Umbilical cord (tissue), 2 donors: ENCODE results near the gene ELMO1. TPM values are rescaled to one million over a fixed set of nuclear protein-coding genes. Genes with fewer than 3 reads are reported as not detected.

Experiments
- DNase-seq: peaks from one replicate; pipeline ENCODE4 v3.0.0-alpha.2; 2015; ENCODE audit warnings: low spot score
- total RNA-seq: library from RNA; depleted of rRNA; stranded (reverse); fragments of >200 nt; gene quantifications from one replicate; pipeline ENCODE4 v1.2.3, GENCODE V29; 2014; ENCODE audit warnings: low replicate concordance; ENCODE audit not compliant: insufficient read depth

Gene ELMO1
- total RNA-seq, 1 donor from 2014 or later: 69.6 TPM

DNA sequence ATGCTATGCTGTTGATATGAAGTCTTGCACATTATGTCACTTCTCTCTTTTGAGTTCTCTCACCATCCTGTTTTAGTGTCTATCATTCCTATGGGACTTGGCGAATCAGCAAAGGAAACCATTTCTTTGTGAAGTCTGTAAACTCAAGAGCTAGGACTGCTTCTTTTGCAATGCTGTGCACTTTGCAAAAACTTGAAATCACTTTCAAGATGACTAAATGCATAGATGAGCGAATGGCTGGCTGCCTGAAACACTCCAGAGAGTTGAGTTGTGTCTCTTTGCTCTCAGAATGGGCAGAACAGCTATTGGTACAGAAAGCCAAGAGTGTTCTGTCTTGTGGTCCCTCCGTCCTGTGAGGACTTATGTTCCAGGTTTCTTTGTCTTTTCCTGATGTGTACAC is 18.3 kb upstream of the ELMO1 start:
- DNase-seq: no peak

DNA sequence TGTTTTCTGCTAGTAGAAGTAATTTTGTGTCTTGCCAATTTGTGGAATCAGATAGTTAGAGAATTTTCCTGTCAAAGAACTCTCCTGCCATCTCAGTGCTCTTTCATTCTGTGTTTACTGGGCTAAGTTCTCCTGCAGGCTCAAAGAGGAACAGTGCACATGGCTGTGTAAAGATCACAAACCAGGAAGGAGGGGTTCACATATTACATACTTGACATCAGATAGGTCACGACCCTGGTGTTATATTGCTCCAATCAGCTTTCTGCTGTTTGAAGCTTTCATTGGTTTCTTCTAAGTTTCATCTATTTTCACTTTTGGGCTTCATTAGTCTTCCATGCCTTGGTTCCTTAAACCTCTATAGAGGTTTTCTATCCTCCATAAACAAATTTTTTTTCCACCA is 13.5 kb upstream of the ELMO1 start:
- DNase-seq: no peak

DNA sequence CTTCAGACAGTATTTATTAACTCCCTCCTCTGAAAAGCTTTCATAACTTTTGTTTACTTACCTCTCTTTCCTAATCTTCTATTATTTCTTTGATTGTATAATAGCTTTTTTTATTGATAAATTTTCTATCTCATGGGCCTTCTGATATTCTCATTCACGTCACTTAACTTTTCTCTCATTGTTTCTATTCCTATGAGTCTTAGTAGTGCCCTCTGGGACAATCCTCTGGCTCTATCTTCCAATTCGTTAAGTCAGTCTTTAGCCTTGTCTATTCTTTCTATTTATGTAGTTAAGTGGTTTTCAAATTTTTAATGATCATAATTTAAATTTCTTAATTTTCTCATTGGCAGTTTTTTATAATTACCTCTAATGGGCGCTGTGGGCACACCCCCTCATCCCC is 6.4 kb upstream of the ELMO1 start:
- DNase-seq: no peak

DNA sequence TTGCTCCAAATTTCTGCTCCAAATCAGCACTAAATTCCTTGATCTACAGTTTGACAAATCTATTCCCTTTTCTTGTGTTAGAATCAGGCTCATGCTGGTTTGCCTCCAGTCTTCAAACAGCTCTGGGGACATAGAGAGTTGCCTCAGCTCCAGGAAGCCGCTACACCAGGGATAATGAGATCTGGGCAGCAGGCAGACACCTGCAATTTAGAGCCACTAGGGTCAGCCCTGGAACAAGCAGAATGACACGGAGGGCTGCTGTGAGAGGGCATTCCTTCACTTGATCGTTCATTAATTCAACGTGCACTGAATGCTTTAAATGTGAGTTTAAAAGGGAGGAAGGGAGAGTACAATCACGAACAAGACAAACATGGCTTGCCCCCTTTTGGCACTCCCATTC is 3.7 kb upstream of the ELMO1 start:
- DNase-seq: no peak

- no peak for DNase-seq
Measured at GRCh38 chr7:37450035-37450434, 1.4 kb upstream of the ELMO1 start.

DNA sequence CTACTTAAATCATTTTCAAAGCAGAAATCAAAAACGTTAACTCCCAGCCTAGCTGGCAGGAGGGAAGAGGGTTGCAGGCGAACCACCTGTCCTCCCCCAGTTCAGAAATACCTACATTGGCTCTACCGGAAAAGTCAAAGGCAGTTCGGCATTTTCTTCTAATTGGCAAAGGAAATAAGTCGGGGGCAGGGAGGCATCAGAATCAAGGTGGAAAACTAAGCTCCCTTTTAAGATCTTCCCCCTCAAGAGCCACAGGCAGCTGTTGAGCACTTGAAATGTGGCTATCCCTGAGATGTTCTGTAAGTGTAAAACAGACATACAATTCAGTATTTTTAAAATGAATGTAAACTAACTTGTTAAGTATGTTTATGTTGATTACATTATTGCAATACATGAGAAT is 957 bp upstream of the ELMO1 start:
- DNase-seq: no peak

GRCh38 chr7:37448011-37448635 is 541 bp downstream of the ELMO1 start:
- no peak for DNase-seq

GRCh38 chr7:37446371-37446770 is 2.3 kb downstream of the ELMO1 start:
- no peak for DNase-seq

- DNase-seq: no peak
Measured at GRCh38 chr7:37445790-37446189, 2.9 kb downstream of the ELMO1 start.

- peak; percentile 79 for DNase-seq
Measured at GRCh38 chr7:37445064-37445723, 3.5 kb downstream of the ELMO1 start.

GRCh38 chr7:37443627-37444026 is 5.0 kb downstream of the ELMO1 start:
- DNase-seq: no peak

GRCh38 chr7:37442268-37442667 is 6.4 kb downstream of the ELMO1 start:
- DNase-seq: no peak

DNA sequence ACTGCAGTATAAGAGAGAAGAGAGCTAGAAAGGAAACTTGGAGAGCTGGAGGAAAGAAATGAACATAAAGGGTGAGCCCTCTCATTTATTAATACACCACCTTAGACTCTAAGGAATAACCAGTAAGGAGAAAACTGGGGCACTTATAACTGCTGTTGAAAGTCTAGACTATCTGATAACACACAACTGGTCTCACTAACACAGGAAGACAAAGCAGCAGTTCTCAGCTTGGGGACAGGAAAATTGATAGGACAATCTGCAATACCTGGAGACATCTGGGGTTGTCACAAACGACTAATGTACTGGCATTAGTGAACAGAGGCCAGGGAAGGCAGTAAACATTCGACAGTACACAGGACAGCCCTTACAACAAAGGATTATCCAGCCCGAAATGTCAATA is 6.8 kb downstream of the ELMO1 start:
- DNase-seq: no peak

DNA sequence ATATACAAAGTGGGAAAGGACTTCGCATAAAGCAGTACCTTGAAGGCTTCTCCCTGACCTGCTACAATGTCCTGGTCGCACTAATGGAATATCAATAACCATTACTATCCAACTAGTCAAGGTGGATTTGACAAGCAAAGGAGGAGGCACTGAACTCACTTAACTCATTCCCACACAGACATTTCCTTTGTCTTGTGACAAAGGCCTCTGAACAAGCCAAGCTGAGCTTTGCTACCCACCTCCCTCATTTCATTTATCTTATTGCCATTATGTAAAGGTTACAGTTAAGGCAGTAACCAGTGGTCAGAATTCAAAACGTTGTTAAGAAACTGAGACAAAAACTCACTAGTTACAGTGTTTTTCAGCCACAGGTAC is 7.3 kb downstream of the ELMO1 start:
- DNase-seq: no peak

DNA sequence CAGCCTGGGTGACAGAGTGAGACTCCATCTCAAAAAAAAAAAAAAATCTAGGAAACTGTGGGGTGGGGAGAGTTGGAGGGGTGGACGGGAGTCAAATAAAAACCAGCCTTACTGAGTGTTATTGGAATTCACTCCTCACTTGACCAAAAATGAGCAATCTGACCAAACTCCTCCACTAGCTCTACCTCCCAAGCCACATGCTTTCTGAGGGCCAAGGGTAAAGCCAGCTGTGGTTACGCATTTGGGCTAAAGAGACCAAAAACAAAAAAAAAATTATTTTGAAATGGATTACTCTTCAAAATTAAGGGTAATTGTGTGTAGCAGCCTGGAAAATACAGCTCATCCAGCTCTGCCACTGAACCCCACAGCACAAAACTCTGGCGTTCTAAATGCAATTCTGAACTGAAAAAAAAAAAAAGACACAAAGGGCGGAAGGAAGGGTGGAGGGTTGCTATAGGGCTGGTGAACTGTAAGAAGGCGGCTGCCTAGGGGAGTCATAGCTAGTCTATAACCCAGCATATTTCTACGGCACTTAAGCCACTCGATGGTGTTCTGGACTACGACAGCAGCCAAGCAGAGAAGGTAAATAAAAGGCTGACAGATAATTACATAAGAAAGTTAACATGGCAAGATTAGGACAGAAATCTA is 7.8 kb downstream of the ELMO1 start:
- peak; percentile 61 for DNase-seq

DNA sequence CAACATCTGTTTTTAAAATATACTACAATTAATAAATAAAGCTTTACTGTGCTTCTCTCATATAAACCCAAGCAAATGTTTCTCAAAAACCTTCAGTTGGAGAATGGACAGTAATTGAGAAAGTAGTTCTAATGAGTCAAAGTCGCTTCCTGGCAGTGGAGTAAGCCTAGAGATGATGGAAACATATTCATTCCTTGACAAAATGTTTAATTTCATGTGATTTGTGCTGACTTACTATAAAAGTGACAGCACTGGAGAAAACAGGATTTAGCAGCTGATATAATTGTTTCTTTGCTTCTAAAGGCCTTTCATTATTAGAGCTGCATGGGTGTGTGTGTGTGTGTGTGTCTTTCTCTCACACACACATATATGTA is 9.0 kb downstream of the ELMO1 start:
- no peak for DNase-seq

GRCh38 chr7:37438906-37439652 is 9.6 kb downstream of the ELMO1 start:
- DNase-seq: no peak

DNA sequence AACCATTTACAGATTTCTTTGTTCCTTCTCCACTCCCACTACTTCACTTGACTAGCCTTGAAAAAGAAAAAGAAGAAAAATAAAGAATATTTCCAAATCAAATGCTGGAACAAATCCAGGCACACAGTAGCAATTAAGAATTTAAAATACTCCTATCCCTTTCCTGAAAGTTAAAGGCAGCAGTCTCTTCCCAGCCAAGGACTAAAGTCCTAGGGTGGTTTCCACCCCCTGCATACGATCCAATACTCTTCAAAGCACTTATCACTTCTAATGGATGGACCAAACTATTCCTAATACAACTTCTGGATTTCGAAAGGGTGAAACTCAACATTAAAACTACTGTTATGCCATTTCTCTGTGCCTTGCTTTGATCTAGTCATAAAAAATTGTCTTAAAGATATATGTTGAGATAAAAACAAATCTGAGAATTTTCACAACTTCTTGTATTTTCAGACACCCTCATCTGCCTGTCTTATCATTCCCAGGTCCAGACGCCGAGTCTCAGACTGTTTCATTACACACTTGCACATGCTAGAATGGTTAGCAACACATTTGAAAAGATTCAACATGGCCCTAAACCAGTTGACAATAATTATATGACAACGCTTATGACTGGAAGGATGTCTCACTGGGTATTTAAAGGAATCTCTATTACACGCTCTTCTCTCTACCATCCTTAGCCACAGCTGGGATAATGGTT is 13.4 kb downstream of the ELMO1 start:
- DNase-seq: no peak

- no peak for DNase-seq
Measured at GRCh38 chr7:37434529-37434928, 14.1 kb downstream of the ELMO1 start.

GRCh38 chr7:37433166-37433565 is 15.5 kb downstream of the ELMO1 start:
- no peak for DNase-seq

DNA sequence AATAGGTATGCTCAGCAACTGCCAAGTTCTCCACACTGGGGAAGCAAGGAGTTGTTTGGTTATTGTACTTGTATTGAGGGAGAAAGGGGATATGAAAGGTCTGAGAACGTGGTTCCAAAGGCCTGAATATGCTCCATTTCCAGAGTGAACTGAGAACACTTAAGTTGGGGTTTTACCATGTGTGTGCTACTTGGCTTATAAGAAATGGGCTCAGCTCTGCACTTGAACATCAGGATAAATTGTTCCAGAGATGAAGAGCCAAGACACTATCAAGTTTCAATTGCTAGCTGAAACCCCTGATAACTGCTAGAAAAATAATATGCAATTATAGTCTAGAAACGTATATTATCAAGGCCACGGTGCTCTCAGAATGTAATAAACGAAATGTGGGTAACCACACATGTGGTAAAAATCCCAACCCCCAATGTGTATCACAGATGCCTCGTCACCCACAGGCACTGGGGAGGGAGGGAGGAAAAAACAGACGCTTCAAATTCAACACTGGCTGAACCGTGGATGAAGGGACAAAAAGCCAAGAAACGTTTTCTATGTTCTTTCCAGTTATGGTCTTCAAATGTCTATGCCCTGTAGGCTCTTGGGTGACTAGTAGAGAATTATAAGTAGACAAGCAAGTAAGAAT is 16.3 kb downstream of the ELMO1 start:
- no peak for DNase-seq

GRCh38 chr7:37431413-37431812 is 17.3 kb downstream of the ELMO1 start:
- DNase-seq: no peak
